HepG2 (cell line): ENCODE data around the gene FOXD2. TPM values are rescaled to one million over a fixed set of nuclear protein-coding genes. Genes with fewer than 3 reads are reported as not detected.

Source experiments
- ATF5 ChIP-seq: sonication (generic); formaldehyde crosslinking; IDR thresholded peaks from 2 replicates; pipeline ENCODE4 v1.4.0; 2020; ENCODE audit warnings: mild to moderate bottlenecking, low read depth, missing genetic modification reagents
- BATF2 ChIP-seq: sonication (generic); formaldehyde crosslinking; IDR thresholded peaks from 2 replicates; pipeline ENCODE4 v1.8.0; 2022; ENCODE audit warnings: mild to moderate bottlenecking, missing genetic modification reagents, moderate library complexity
- HDAC2 ChIP-seq: sonication (generic); formaldehyde crosslinking; IDR thresholded peaks from 2 replicates; pipeline ENCODE4 v1.4.0; 2020; ENCODE audit warnings: missing genetic modification reagents
- MEF2D ChIP-seq: sonication (generic); formaldehyde crosslinking; IDR thresholded peaks from 2 replicates; pipeline ENCODE4 v1.5.1; 2020; ENCODE audit warnings: mild to moderate bottlenecking, missing genetic modification reagents
- MTF2 ChIP-seq: sonication (generic); formaldehyde crosslinking; IDR thresholded peaks from 2 replicates; pipeline ENCODE4 v1.5.0; 2020; ENCODE audit warnings: missing genetic modification reagents, borderline replicate concordance
- PPARG ChIP-seq: conservative IDR thresholded peaks from 2 replicates; pipeline ENCODE4 v1.6.1; 2016; ENCODE audit warnings: missing biosample characterization, missing genetic modification reagents
- RELA ChIP-seq: sonication (generic); formaldehyde crosslinking; IDR thresholded peaks from 2 replicates; pipeline ENCODE4 v1.4.0; 2020; ENCODE audit warnings: missing genetic modification reagents
- RXRB ChIP-seq: IDR thresholded peaks from 2 replicates; pipeline ENCODE4 v1.6.1; 2016; ENCODE audit warnings: borderline replicate concordance, missing genetic modification reagents, missing compliant biosample characterization
- SMAD9 ChIP-seq: sonication (generic); formaldehyde crosslinking; IDR thresholded peaks from 2 replicates; pipeline ENCODE4 v1.5.1; 2020; ENCODE audit warnings: mild to moderate bottlenecking, missing genetic modification reagents
- TGIF2 ChIP-seq: IDR thresholded peaks from 2 replicates; pipeline ENCODE4 v1.6.1; 2016; ENCODE audit warnings: control low read depth, missing compliant biosample characterization
- ZBTB33 ChIP-seq: sonication (generic); formaldehyde crosslinking; IDR thresholded peaks from 2 replicates; pipeline ENCODE4 v1.4.0; 2020; ENCODE audit warnings: missing genetic modification reagents
- ZIK1 ChIP-seq: sonication (generic); formaldehyde crosslinking; IDR thresholded peaks from 2 replicates; pipeline ENCODE4 v1.5.0; 2020; ENCODE audit warnings: mild to moderate bottlenecking, low read depth, missing genetic modification reagents, borderline replicate concordance
- ZNF124 ChIP-seq: sonication (generic); formaldehyde crosslinking; IDR thresholded peaks from 2 replicates; pipeline ENCODE4 v1.4.0; 2020; ENCODE audit warnings: missing genetic modification reagents
- ZNF33B ChIP-seq: sonication (generic); formaldehyde crosslinking; IDR thresholded peaks from 2 replicates; pipeline ENCODE4 v1.5.1; 2020; ENCODE audit warnings: mild to moderate bottlenecking, missing genetic modification reagents
- ZNF496 ChIP-seq: sonication (generic); formaldehyde crosslinking; IDR thresholded peaks from 2 replicates; pipeline ENCODE4 v1.8.1; 2023; ENCODE audit warnings: mild to moderate bottlenecking, moderate library complexity, missing genetic modification reagents; ENCODE audit not compliant: insufficient replicate concordance
- ZNF562 ChIP-seq: sonication (generic); formaldehyde crosslinking; IDR thresholded peaks from 2 replicates; pipeline ENCODE4 v1.8.0; 2022; ENCODE audit warnings: missing genetic modification reagents, borderline replicate concordance
- ZNF609 ChIP-seq: sonication (generic); formaldehyde crosslinking; IDR thresholded peaks from 2 replicates; pipeline ENCODE4 v1.4.0; 2020; ENCODE audit warnings: mild to moderate bottlenecking, missing genetic modification reagents, borderline replicate concordance
- ZNF747 ChIP-seq: sonication (generic); formaldehyde crosslinking; IDR thresholded peaks from 2 replicates; pipeline ENCODE4 v1.8.1; 2023; ENCODE audit warnings: missing genetic modification reagents, mild to moderate bottlenecking, borderline replicate concordance
- ZSCAN12 ChIP-seq: sonication (generic); formaldehyde crosslinking; IDR thresholded peaks from 2 replicates; pipeline ENCODE4 v1.9.0; 2021; ENCODE audit warnings: mild to moderate bottlenecking, missing genetic modification reagents
- polyA plus RNA-seq, 8 experiments: library from polyadenylated mRNA; depleted of rRNA in 3 of 8; stranded (reverse) in 7 of 8; unstranded in 1 of 8; fragments of >200 nt; fragmentation: Illumina TruSeq in 4 of 8; extraction: Trizol in 4 of 8; gene quantifications; 2 replicates each; pipeline versions ENCODE4 v1.2.1 to v1.2.3, GENCODE V29; 2011 to 2016; ENCODE audit warnings: low read depth in 4 of 8, missing spikeins in 1 of 8, mixed read lengths in 1 of 8; ENCODE audit not compliant: insufficient read depth in 1 of 8
- total RNA-seq, 5 experiments: library from RNA; depleted of rRNA; stranded (reverse); fragments of >200 nt; fragmentation: Illumina TruSeq; extraction: Trizol; gene quantifications; 2 replicates each; pipeline ENCODE4 v1.2.3, GENCODE V29; 2016; ENCODE audit warnings: low read depth in 1 of 5

FOXD2 gene
- total and polyA plus RNA-seq, 2 of the 13 experiments (the other 11 are each of a cell fraction or from before 2014, with no cell fraction given), result 0.01 to 0.09 TPM

- no peak for TF ChIP-seq ZNF33B (CRISPR knock-in tag)
- TF ChIP-seq PPARG (CRISPR knock-in tag), result peak; percentile 70
- TF ChIP-seq ZIK1 (CRISPR knock-in tag), result no peak
- TF ChIP-seq ZNF124, result 0 out of 2 replicates have a peak, but pooled peaks have one; percentile 48
- TF ChIP-seq TGIF2 (CRISPR knock-in tag), result no peak
- TF ChIP-seq ZNF609 (CRISPR knock-in tag), result peak; percentile 100
- TF ChIP-seq ZNF747 (CRISPR knock-in tag), result peak; percentile 92; the same call in 1 of the 2 replicates
- peak; percentile 81 for TF ChIP-seq MEF2D
- TF ChIP-seq BATF2 (CRISPR knock-in tag), result no peak
- TF ChIP-seq ZNF562, result no peak
- TF ChIP-seq MTF2 (CRISPR knock-in tag), result peak; percentile 72; the same call in 1 of the 2 replicates
- TF ChIP-seq SMAD9 (CRISPR knock-in tag), result no peak
- TF ChIP-seq RELA (CRISPR knock-in tag), result no peak
- no peak for TF ChIP-seq ATF5
- peak; percentile 99 for TF ChIP-seq HDAC2
- TF ChIP-seq RXRB, result peak; percentile 81
- no peak for TF ChIP-seq ZSCAN12
- no peak for TF ChIP-seq ZNF496
- TF ChIP-seq ZBTB33 (CRISPR knock-in tag), result 0 out of 2 replicates have a peak, but pooled peaks have one; percentile 20
These were observed 40.2 kb downstream of the FOXD2 start (continued) for GRCh38 chr1:47478090-47478489.
